ENCODE data around the gene NKAIN4.
"Not testable (repeated sequence)": the region's sequence is repeated elsewhere in the genome, so short reads cannot be mapped to it uniquely, and the experiment has no call there.

Gene NKAIN4

GRCh38 chr20:63235399-63235983, 18.8 kb downstream of the NKAIN4 start, which contains the start of gene BIRC7:
Gene BIRC7 (plus strand): TSS chr20:63235905. CDS start chr20:63236097, 192 bp downstream.
- no peak for DNase-seq (ENCODE audit: low spot score)

GRCh38 chr20:63234693-63235398, 19.4 kb downstream of the NKAIN4 start:
- DNase-seq (ENCODE audit: low spot score), result no peak

GRCh38 chr20:63233924-63234323, 20.3 kb downstream of the NKAIN4 start:
- DNase-seq (ENCODE audit: low spot score), result no peak

- no peak for DNase-seq (ENCODE audit: low spot score)
Measured at GRCh38 chr20:63233061-63233344, 21.3 kb downstream of the NKAIN4 start.

GRCh38 chr20:63232235-63233060, 21.8 kb downstream of the NKAIN4 start:
- DNase-seq (ENCODE audit: low spot score), result no peak

- DNase-seq (ENCODE audit: low spot score), result peak; percentile 70
Measured at GRCh38 chr20:63230800-63231268, 23.4 kb downstream of the NKAIN4 start.

- DNase-seq (ENCODE audit: low spot score), result no peak
Measured at GRCh38 chr20:63228806-63229205, 25.5 kb downstream of the NKAIN4 start.

GRCh38 chr20:63227260-63227659, 27.0 kb downstream of the NKAIN4 start:
- DNase-seq (ENCODE audit: low spot score), result no peak

- no peak for DNase-seq (ENCODE audit: low spot score)
Measured at GRCh38 chr20:63226042-63226943, 28.0 kb downstream of the NKAIN4 start.

- DNase-seq (ENCODE audit: low spot score), result no peak
Measured at GRCh38 chr20:63225082-63225454, 29.2 kb downstream of the NKAIN4 start.

GRCh38 chr20:63224412-63225081, 29.7 kb downstream of the NKAIN4 start:
- DNase-seq (ENCODE audit: low spot score), result no peak

GRCh38 chr20:63223826-63224207, 30.4 kb downstream of the NKAIN4 start:
- DNase-seq (ENCODE audit: low spot score), result no peak

GRCh38 chr20:63223121-63223825, 31.0 kb downstream of the NKAIN4 start:
- DNase-seq (ENCODE audit: low spot score), result no peak

- DNase-seq (ENCODE audit: low spot score), result no peak
Measured at GRCh38 chr20:63222541-63222940, 31.7 kb downstream of the NKAIN4 start.

GRCh38 chr20:63221400-63222053, 32.7 kb downstream of the NKAIN4 start:
- DNase-seq (ENCODE audit: low spot score), result not testable (repeated sequence)

GRCh38 chr20:63220696-63221399, 33.4 kb downstream of the NKAIN4 start:
- no peak for DNase-seq (ENCODE audit: low spot score)

GRCh38 chr20:63219866-63220521, 34.3 kb downstream of the NKAIN4 start:
- no peak for DNase-seq (ENCODE audit: low spot score)

- no peak for DNase-seq (ENCODE audit: low spot score)
Measured at GRCh38 chr20:63219447-63219821, 34.8 kb downstream of the NKAIN4 start.
